Activated B cell treated with CpG ODN at 0.5 μM for 24 hours (primary cell): ENCODE results near the gene DLG2. TPM values are rescaled to one million over a fixed set of nuclear protein-coding genes. Genes with fewer than 3 reads are reported as not detected.

Experiments
- ATAC-seq: fragments of 200-7000 bp; cut with Tn5 transposase; one replicate; pipeline ENCODE4 v1.10.0; 2021; ENCODE audit warnings: low read depth, mild to moderate bottlenecking, moderate library complexity
- CTCF ChIA-PET: fragments of 350-600 bp; sonication (Branson Sonifier 250); formaldehyde crosslinking; loops from one replicate; lab custom pipeline; 2021; ENCODE audit warnings: antibody characterized with exemption; lab: Charles Lee
- POLR2A ChIA-PET: fragments of 350-600 bp; sonication (Branson Sonifier 250); formaldehyde crosslinking; loops from one replicate; lab custom pipeline; 2021; ENCODE audit warnings: antibody characterized with exemption; lab: Charles Lee
- DNase-seq: peaks from one replicate; pipeline ENCODE4 v3.0.0; 2022
- H3K27ac Mint-ChIP-seq: one replicate; pipeline ENCODE4 v1.8.0; 2020; ENCODE audit warnings: mixed read lengths
- H3K27me3 Mint-ChIP-seq: one replicate; pipeline ENCODE4 v1.8.0; 2021; ENCODE audit warnings: mixed read lengths
- H3K36me3 Mint-ChIP-seq: one replicate; pipeline ENCODE4 v1.8.0; 2021; ENCODE audit warnings: low read depth, mixed read lengths
- H3K4me1 Mint-ChIP-seq: one replicate; pipeline ENCODE4 v1.8.0; 2021; ENCODE audit warnings: mixed read lengths
- H3K4me3 Mint-ChIP-seq: one replicate; pipeline ENCODE4 v1.8.0; 2020; ENCODE audit warnings: mild to moderate bottlenecking, mixed read lengths
- H3K9me3 Mint-ChIP-seq: one replicate; pipeline ENCODE4 v1.8.0; 2020; ENCODE audit warnings: mixed read lengths
- intact Hi-C: fragments of 100-400 bp; cut with micrococcal nuclease; formaldehyde crosslinking; loops from one replicate; pipeline ENCODE4 v1.15.1; 2024
- total RNA-seq: library from RNA; stranded (reverse); gene quantifications from 2 replicates; pipeline ENCODE4 v1.2.3, GENCODE V29; 2022
- TF ChIP-seq, protein P1 (sequence below): fragments of 200-600 bp; IDR thresholded peaks from one replicate; pipeline ENCODE4 v1.8.0; 2022; ENCODE audit warnings: antibody characterized with exemption, mild to moderate bottlenecking

Gene DLG2
- total RNA-seq, 1 donor from 2014 or later, result 2.7 TPM

DNA sequence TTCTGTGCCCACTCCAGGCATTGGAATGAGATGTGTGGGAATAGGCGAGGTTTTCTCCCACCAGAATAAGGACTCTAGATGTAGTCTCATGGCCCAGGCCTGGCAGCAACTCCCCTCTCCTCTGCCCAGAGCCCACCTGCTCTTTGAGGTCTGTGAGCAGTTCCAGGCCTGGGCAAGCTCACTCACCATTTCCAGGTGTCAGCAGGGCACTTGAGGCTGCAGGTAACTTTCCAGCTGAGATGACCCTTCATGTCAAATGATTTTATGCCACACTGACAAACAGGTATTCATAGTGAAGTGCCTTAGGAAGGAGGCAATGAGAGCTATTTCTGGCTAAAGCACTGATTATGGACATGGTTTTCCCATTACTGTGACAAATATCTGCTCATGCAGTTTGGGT is 2217.7 kb downstream of the DLG2 start:
- ChIA-PET POLR2A (no interaction called here), CTCF (no interaction called here)
- H3K27me3 Mint-ChIP-seq, result peaks cover 2% of the 10 kb centered on the region
- no peak for DNase-seq
- H3K27ac Mint-ChIP-seq, result no peak overlapping the region
- no peaks in the 10 kb centered on the region for H3K36me3 Mint-ChIP-seq
- no peak overlapping the region for H3K4me3 Mint-ChIP-seq
- H3K4me1 Mint-ChIP-seq, result no peaks in the 10 kb centered on the region
- intact Hi-C loops, result no loop called here
- TF ChIP-seq, protein P1, sequence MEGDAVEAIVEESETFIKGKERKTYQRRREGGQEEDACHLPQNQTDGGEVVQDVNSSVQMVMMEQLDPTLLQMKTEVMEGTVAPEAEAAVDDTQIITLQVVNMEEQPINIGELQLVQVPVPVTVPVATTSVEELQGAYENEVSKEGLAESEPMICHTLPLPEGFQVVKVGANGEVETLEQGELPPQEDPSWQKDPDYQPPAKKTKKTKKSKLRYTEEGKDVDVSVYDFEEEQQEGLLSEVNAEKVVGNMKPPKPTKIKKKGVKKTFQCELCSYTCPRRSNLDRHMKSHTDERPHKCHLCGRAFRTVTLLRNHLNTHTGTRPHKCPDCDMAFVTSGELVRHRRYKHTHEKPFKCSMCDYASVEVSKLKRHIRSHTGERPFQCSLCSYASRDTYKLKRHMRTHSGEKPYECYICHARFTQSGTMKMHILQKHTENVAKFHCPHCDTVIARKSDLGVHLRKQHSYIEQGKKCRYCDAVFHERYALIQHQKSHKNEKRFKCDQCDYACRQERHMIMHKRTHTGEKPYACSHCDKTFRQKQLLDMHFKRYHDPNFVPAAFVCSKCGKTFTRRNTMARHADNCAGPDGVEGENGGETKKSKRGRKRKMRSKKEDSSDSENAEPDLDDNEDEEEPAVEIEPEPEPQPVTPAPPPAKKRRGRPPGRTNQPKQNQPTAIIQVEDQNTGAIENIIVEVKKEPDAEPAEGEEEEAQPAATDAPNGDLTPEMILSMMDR, result no peak
- peaks cover 1% of the 10 kb centered on the region for H3K9me3 Mint-ChIP-seq
- no peak for ATAC-seq

DNA sequence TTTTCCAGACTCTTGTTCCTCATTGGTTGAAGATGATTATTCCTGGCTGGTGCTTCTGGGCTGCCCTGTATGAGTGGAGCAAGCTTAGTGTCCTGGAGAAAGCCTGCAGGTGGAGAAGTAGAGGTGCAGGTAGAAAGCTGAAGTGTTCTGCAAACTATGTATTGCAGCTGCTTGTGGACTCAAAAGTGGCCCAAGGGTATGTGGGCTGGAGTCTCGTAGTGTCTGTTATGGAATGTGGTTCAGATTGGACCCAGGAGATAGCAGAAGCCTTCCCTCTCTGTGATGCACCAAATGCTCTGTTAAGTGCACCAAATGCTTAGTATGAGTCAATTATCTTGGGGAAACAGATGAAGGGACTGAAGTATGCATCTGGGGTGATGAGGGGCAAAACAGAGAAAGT is 2218.2 kb downstream of the DLG2 start:
- intact Hi-C loops, result no loop called here

More for the DNA sequence above, 2218.2 kb downstream of the DLG2 start:
- peaks cover 2% of the 10 kb centered on the region for H3K27me3 Mint-ChIP-seq
- ChIA-PET POLR2A (no interaction called here), CTCF (no interaction called here)
- TF ChIP-seq, protein P1, result no peak
- H3K36me3 Mint-ChIP-seq, result no peaks in the 10 kb centered on the region
- H3K4me1 Mint-ChIP-seq, result no peaks in the 10 kb centered on the region
- DNase-seq (no peak), ATAC-seq (no peak)
- H3K27ac Mint-ChIP-seq, result no peak overlapping the region
- H3K9me3 Mint-ChIP-seq, result peaks cover 1% of the 10 kb centered on the region
- H3K4me3 Mint-ChIP-seq, result no peak overlapping the region

Other genes starting within 250 kb of the DLG2 start
- 35.5 and 43.4 TPM in 2 replicates for gene TMEM126B, start 1.2 kb upstream of the DLG2 start, total RNA-seq
- gene TMEM126A, start 20.6 kb upstream of the DLG2 start, total RNA-seq, result 31.9 and 32.7 TPM in 2 replicates
- 46.1 and 60.3 TPM in 2 replicates for gene CREBZF, start 37.8 kb upstream of the DLG2 start, total RNA-seq
- not detected in 2 replicates for gene CCDC89, start 58.9 kb upstream of the DLG2 start, total RNA-seq
- 0.56 and 1.1 TPM in 2 replicates for gene SYTL2, start 183.8 kb upstream of the DLG2 start, total RNA-seq
- not detected in 2 replicates for gene CCDC83, start 228.0 kb upstream of the DLG2 start, total RNA-seq